ENCODE data around the gene CFAP299. TPM values are rescaled to one million over a fixed set of nuclear protein-coding genes. Genes with fewer than 3 reads are reported as not detected.

CFAP299 gene
- total RNA-seq, 2 donors from 2014 or later: not detected

DNA sequence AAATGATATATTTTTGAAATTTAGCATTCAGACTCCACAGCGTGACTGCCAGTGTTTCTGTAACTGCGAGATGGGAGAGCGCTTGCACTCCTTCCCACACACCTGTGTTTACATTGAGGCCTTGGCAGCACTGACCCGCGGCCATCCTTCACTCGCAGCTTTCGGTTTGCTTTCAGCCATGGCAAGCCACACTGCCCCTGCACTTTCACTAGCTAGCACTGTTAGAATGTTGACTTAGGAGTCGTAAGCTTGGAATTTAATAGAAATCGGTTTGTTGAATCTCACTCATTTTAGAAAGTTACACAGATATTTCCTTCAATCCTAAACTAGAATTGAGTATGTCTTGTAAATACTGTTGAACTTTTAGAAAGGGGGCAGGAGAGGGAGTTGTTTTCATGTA, 136.2 kb downstream of the CFAP299 start:
- H3K36me3 ChIP-seq: no peaks in the 10 kb centered on the region
- H3K4me3 ChIP-seq: peak overlapping the region; percentile 46
- H3K27me3 ChIP-seq (replicated peaks; ENCODE audit: insufficient read depth): no peaks in the 10 kb centered on the region
- no peak overlapping the region for H3K27ac ChIP-seq
- TF ChIP-seq, protein P1, sequence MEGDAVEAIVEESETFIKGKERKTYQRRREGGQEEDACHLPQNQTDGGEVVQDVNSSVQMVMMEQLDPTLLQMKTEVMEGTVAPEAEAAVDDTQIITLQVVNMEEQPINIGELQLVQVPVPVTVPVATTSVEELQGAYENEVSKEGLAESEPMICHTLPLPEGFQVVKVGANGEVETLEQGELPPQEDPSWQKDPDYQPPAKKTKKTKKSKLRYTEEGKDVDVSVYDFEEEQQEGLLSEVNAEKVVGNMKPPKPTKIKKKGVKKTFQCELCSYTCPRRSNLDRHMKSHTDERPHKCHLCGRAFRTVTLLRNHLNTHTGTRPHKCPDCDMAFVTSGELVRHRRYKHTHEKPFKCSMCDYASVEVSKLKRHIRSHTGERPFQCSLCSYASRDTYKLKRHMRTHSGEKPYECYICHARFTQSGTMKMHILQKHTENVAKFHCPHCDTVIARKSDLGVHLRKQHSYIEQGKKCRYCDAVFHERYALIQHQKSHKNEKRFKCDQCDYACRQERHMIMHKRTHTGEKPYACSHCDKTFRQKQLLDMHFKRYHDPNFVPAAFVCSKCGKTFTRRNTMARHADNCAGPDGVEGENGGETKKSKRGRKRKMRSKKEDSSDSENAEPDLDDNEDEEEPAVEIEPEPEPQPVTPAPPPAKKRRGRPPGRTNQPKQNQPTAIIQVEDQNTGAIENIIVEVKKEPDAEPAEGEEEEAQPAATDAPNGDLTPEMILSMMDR (IDR thresholded peaks at IDR 0.05): no peak
- no peaks in the 10 kb centered on the region for H3K9me3 ChIP-seq
- ATAC-seq (ENCODE audit: insufficient number of reproducible peaks, low FRiP score, low read depth) (no peak), DNase-seq (ENCODE audit: low spot score) (no peak)
- H3K4me1 ChIP-seq (ENCODE audit: control insufficient read depth in 1 of 2, low read depth in 2 of 2): no peaks in the 10 kb centered on the region

GRCh38 chr4:80475236-80475635, 139.7 kb downstream of the CFAP299 start:
- H3K9me3 ChIP-seq: no peaks in the 10 kb centered on the region
- DNase-seq (ENCODE audit: low spot score): no peak
- no peaks in the 10 kb centered on the region for H3K4me1 ChIP-seq (ENCODE audit: control insufficient read depth in 1 of 2, low read depth in 2 of 2)
- H3K36me3 ChIP-seq: no peaks in the 10 kb centered on the region
- TF ChIP-seq, protein P1 (IDR thresholded peaks at IDR 0.05): no peak
- H3K4me3 ChIP-seq: no peak overlapping the region
- H3K27ac ChIP-seq: no peak overlapping the region
- H3K27me3 ChIP-seq (replicated peaks; ENCODE audit: insufficient read depth): no peaks in the 10 kb centered on the region
- ATAC-seq (ENCODE audit: insufficient number of reproducible peaks, low FRiP score, low read depth): no peak

DNA sequence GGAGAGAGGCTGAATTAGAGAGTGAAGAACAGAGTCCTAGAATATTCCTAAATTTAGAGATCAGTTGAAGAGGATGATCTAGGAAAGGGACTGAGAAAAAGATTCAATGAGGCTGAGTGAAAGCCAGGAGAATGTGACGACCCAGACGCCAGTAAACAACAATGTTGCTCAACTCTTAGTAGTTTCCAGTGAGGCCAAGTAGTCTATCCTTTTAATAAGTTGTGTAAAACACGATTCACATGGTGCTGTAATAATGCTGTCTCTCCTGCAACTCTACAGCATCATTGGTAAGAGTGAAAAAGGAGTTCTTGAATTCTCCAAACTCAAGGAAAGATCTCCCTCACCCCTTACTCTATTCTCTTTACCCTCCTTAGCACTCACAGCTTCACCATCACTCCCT, 140.3 kb downstream of the CFAP299 start:
- no peak for ATAC-seq (ENCODE audit: insufficient number of reproducible peaks, low FRiP score, low read depth)

DNA sequence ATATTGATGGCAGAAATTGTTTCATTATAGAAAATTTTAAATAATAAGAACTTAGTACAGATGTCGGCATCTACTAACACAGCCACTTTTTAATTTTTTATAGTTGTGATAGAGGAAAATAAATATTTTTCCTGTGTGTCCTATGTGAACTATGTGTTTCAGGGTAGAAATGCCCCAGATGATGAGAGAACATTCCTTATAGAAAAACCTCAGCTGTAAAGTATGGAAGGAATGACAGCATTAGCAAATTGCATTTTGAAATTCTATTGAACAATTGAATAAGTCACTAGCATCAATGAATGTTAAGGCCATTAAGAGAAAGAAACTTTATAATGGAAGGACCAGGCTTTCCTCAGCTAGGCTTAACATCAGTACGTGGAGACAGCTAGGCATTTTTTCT, 149.2 kb downstream of the CFAP299 start:
- Histone ChIP-seq H3K36me3 (no peaks in the 10 kb centered on the region), H3K9me3 (no peaks in the 10 kb centered on the region), H3K27me3 (replicated peaks; ENCODE audit: insufficient read depth) (no peaks in the 10 kb centered on the region), H3K4me3 (no peak overlapping the region), H3K27ac (no peak overlapping the region), H3K4me1 (ENCODE audit: control insufficient read depth in 1 of 2, low read depth in 2 of 2) (no peaks in the 10 kb centered on the region)
- TF ChIP-seq, protein P1 (IDR thresholded peaks at IDR 0.05): no peak
- ATAC-seq (ENCODE audit: insufficient number of reproducible peaks, low FRiP score, low read depth) (no peak), DNase-seq (ENCODE audit: low spot score) (no peak)

More for the DNA sequence above, 140.3 kb downstream of the CFAP299 start:
- H3K9me3 ChIP-seq: no peaks in the 10 kb centered on the region
- no peak overlapping the region for H3K27ac ChIP-seq
- TF ChIP-seq, protein P1 (IDR thresholded peaks at IDR 0.05): no peak
- no peaks in the 10 kb centered on the region for H3K27me3 ChIP-seq (replicated peaks; ENCODE audit: insufficient read depth)
- no peaks in the 10 kb centered on the region for H3K36me3 ChIP-seq
- no peak overlapping the region for H3K4me3 ChIP-seq
- H3K4me1 ChIP-seq (ENCODE audit: control insufficient read depth in 1 of 2, low read depth in 2 of 2): no peaks in the 10 kb centered on the region
- DNase-seq (ENCODE audit: low spot score): no peak

DNA sequence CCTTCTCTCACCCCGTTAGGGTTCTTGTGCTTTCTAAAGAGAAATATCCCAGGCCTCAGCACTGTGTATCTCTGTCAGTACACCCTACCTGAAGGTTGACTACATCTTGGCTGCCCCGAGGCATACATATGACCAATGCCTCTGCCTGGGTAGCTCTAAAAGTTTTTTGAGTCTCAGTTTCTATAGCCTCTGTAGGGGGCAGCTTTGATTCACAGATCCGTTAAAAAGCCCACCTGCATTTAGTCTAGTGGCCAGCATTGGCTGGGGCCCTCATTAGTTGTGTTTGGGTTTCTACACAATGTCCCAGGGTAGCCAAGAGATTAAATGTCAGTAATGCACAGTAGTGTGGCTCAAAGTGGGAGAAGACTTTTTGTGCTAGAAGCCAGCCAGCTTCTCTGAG, 151.1 kb downstream of the CFAP299 start:
- no peak overlapping the region for H3K4me3 ChIP-seq
- H3K27me3 ChIP-seq (replicated peaks; ENCODE audit: insufficient read depth): no peaks in the 10 kb centered on the region
- no peaks in the 10 kb centered on the region for H3K9me3 ChIP-seq
- DNase-seq (ENCODE audit: low spot score) (no peak), ATAC-seq (ENCODE audit: insufficient number of reproducible peaks, low FRiP score, low read depth) (no peak)
- no peak overlapping the region for H3K27ac ChIP-seq
- TF ChIP-seq, protein P1 (IDR thresholded peaks at IDR 0.05): no peak
- H3K4me1 ChIP-seq (ENCODE audit: control insufficient read depth in 1 of 2, low read depth in 2 of 2): peaks cover 0 to 3% of the 10 kb centered on the region in 2 donors
- H3K36me3 ChIP-seq: no peaks in the 10 kb centered on the region
